NK-92 (cell line): ENCODE measurements around the gene PCP4L1.
"Not testable (repeated sequence)": the region's sequence is repeated elsewhere in the genome, so short reads cannot be mapped to it uniquely, and the experiment has no call there.

ENCODE experiments used
- DNase-seq: peaks from one replicate; lab custom pipeline; 2025; ENCODE audit not compliant: unreplicated experiment; lab: John Stamatoyannopoulos, UW

The PCP4L1 gene

GRCh38 chr1:161258439-161259344 is at the start of gene PCP4L1:
Gene PCP4L1 (plus strand): TSS chr1:161258745. CDS start chr1:161258975, 230 bp downstream.
- DNase-seq = no peak

GRCh38 chr1:161209790-161210409 is 48.6 kb upstream of the PCP4L1 start:
- DNase-seq = no peak

GRCh38 chr1:161214369-161214768 is 44.2 kb upstream of the PCP4L1 start:
- no peak for DNase-seq

- DNase-seq = no peak
Measured at GRCh38 chr1:161215076-161215475, 43.5 kb upstream of the PCP4L1 start, which contains the start of gene FCER1G. Gene FCER1G (plus strand): TSS chr1:161215295. CDS start chr1:161215322, 27 bp downstream.

- DNase-seq = no peak
Measured at GRCh38 chr1:161216945-161217712, 41.4 kb upstream of the PCP4L1 start.

- no peak for DNase-seq
Measured at GRCh38 chr1:161217831-161218230, 40.7 kb upstream of the PCP4L1 start.

GRCh38 chr1:161218301-161219077 is 40.1 kb upstream of the PCP4L1 start:
- no peak for DNase-seq

GRCh38 chr1:161219078-161219892 is 39.3 kb upstream of the PCP4L1 start:
- no peak for DNase-seq

GRCh38 chr1:161220002-161220401 is 38.5 kb upstream of the PCP4L1 start:
- no peak for DNase-seq

- DNase-seq = no peak
Measured at GRCh38 chr1:161222175-161223019, 36.1 kb upstream of the PCP4L1 start.

GRCh38 chr1:161223805-161224694 is 34.5 kb upstream of the PCP4L1 start:
- no peak for DNase-seq

- DNase-seq = not testable (repeated sequence)
Measured at GRCh38 chr1:161224695-161225087, 33.9 kb upstream of the PCP4L1 start.

- no peak for DNase-seq
Measured at GRCh38 chr1:161225178-161225533, 33.4 kb upstream of the PCP4L1 start.

GRCh38 chr1:161225534-161226319 is 32.8 kb upstream of the PCP4L1 start, which contains the start of gene TOMM40L:
Gene TOMM40L (plus strand): TSS chr1:161226060. CDS start chr1:161226490, 430 bp downstream.
- DNase-seq = peak; percentile 37

GRCh38 chr1:161226320-161226711 is 32.2 kb upstream of the PCP4L1 start:
- no peak for DNase-seq

GRCh38 chr1:161226759-161227158 is 31.8 kb upstream of the PCP4L1 start:
- no peak for DNase-seq
